H1 (cell line): Measurements from ENCODE around the gene C3.

Source experiments
- CEBPB ChIP-seq: IDR thresholded peaks from 2 replicates; pipeline ENCODE4 v1.6.1; 2012; ENCODE audit warnings: low read depth, low read length
- EZH2 ChIP-seq: fragments of 200-600 bp; sonication (generic); IDR thresholded peaks from 2 replicates; pipeline ENCODE4 v1.7.1; 2012; ENCODE audit warnings: low read depth, mild to moderate bottlenecking, moderate library complexity, low read length, inconsistent platforms; ENCODE audit not compliant: severe bottlenecking
- FOSL1 ChIP-seq: IDR thresholded peaks from 2 replicates; pipeline ENCODE4 v1.6.1; 2011; ENCODE audit warnings: mild to moderate bottlenecking, low read depth, low read length, moderate library complexity; ENCODE audit not compliant: insufficient read depth
- HDAC2 ChIP-seq, 2 experiments: fragments of 300-600 bp in 1 of 2; sonication (generic) in 1 of 2; IDR thresholded peaks; 2 replicates each; pipeline ENCODE4 v1.6.1; 2011 to 2012; ENCODE audit warnings: low read depth in 2 of 2, low read length in 2 of 2, mild to moderate bottlenecking in 2 of 2, moderate library complexity in 2 of 2, borderline replicate concordance in 1 of 2, inconsistent platforms in 1 of 2
- KDM1A ChIP-seq: fragments of 200-600, 300-600 bp; sonication (generic); IDR thresholded peaks from 2 replicates; pipeline ENCODE4 v1.7.1; 2016; ENCODE audit warnings: mild to moderate bottlenecking, low read length, borderline replicate concordance
- POLR2A ChIP-seq, 2 experiments: IDR thresholded peaks; 1 replicate in 1 of 2; 2 replicates in 1 of 2; pipeline ENCODE4 v1.6.1; 2011; ENCODE audit warnings: low read depth in 2 of 2, low read length in 2 of 2, mild to moderate bottlenecking in 2 of 2; ENCODE audit errors: control extremely low read depth in 1 of 2
- POLR2AphosphoS5 ChIP-seq: IDR thresholded peaks from 2 replicates; pipeline ENCODE4 v1.6.1; 2011; ENCODE audit warnings: low read depth, low read length
- SIX5 ChIP-seq: IDR thresholded peaks from 2 replicates; pipeline ENCODE4 v1.6.1; 2011; ENCODE audit warnings: mild to moderate bottlenecking, low read depth, low read length
- SP1 ChIP-seq: IDR thresholded peaks from 2 replicates; pipeline ENCODE4 v1.6.1; 2011; ENCODE audit warnings: low read depth, low read length
- YY1 ChIP-seq: IDR thresholded peaks from 2 replicates; pipeline ENCODE4 v1.6.1; 2011; ENCODE audit warnings: low read depth, mild to moderate bottlenecking, low read length
- TF ChIP-seq, protein P1 (sequence below), 3 experiments: IDR thresholded peaks; 1 replicate in 2 of 3; 2 replicates in 1 of 3; pipeline versions ENCODE4 v1.5.1 to v1.6.1; 2011; ENCODE audit warnings: low read length in 3 of 3, mild to moderate bottlenecking in 3 of 3, inconsistent platforms in 2 of 3, low read depth in 1 of 3, moderate library complexity in 1 of 3; ENCODE audit not compliant: insufficient read depth in 1 of 3; ENCODE audit errors: control extremely low read depth in 1 of 3
- TF ChIP-seq, protein P2 (sequence below): IDR thresholded peaks from 2 replicates; pipeline ENCODE4 v1.6.1; 2011; ENCODE audit warnings: low read length, improper control_type of control experiment

DNA sequence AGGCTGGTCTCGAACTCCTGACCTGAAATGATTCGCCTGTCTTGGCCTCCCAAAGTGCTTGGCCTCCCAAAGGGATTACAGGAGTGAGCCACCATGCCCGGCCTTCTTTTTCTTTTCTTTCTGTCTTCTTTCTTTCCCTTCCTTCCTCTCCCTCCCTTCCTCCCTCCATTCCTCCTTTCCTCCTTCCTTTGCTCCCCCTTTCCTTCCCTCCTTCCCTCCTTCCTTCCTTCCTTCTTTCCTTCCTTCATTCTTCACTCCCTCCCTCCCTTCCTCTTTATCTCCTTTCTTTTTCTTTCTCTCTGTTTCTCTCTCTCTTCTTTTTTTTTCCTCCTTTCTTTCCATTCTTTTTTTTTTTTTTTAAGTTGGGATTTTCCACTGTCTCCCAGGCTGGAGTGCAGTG is 12.1 kb downstream of the C3 start:
- TF ChIP-seq, protein P1, sequence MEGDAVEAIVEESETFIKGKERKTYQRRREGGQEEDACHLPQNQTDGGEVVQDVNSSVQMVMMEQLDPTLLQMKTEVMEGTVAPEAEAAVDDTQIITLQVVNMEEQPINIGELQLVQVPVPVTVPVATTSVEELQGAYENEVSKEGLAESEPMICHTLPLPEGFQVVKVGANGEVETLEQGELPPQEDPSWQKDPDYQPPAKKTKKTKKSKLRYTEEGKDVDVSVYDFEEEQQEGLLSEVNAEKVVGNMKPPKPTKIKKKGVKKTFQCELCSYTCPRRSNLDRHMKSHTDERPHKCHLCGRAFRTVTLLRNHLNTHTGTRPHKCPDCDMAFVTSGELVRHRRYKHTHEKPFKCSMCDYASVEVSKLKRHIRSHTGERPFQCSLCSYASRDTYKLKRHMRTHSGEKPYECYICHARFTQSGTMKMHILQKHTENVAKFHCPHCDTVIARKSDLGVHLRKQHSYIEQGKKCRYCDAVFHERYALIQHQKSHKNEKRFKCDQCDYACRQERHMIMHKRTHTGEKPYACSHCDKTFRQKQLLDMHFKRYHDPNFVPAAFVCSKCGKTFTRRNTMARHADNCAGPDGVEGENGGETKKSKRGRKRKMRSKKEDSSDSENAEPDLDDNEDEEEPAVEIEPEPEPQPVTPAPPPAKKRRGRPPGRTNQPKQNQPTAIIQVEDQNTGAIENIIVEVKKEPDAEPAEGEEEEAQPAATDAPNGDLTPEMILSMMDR (IDR thresholded peaks at IDR 0.05; ENCODE audit: control extremely low read depth in 1 of 3, insufficient read depth in 1 of 3, low read depth in 1 of 3, low read length in 3 of 3) = no peak
- TF ChIP-seq FOSL1 = no peak
- TF ChIP-seq, protein P2, sequence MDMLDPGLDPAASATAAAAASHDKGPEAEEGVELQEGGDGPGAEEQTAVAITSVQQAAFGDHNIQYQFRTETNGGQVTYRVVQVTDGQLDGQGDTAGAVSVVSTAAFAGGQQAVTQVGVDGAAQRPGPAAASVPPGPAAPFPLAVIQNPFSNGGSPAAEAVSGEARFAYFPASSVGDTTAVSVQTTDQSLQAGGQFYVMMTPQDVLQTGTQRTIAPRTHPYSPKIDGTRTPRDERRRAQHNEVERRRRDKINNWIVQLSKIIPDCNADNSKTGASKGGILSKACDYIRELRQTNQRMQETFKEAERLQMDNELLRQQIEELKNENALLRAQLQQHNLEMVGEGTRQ = no peak
- TF ChIP-seq EZH2 = no peak
- TF ChIP-seq YY1 = no peak
- TF ChIP-seq CEBPB = no peak
- no peak for TF ChIP-seq POLR2A (IDR thresholded peaks at IDR 0.05; ENCODE audit: control extremely low read depth in 1 of 2, low read depth in 2 of 2, low read length in 2 of 2)
- no peak for TF ChIP-seq SP1
- no peak for TF ChIP-seq KDM1A
- TF ChIP-seq POLR2AphosphoS5 = no peak
- no peak for TF ChIP-seq SIX5
- TF ChIP-seq HDAC2 (IDR thresholded peaks at IDR 0.05; ENCODE audit: borderline replicate concordance in 1 of 2, low read depth in 2 of 2, low read length in 2 of 2) = no peak
